CD4-positive, alpha-beta T cell (primary cell): ENCODE data around the gene UNC79. TPM values are rescaled to one million over a fixed set of nuclear protein-coding genes. Genes with fewer than 3 reads are reported as not detected.

ENCODE experiments used
- ATAC-seq: fragments of 200-7000 bp; cut with Tn5 transposase; one replicate; pipeline ENCODE4 v1.10.0; 2022; ENCODE audit warnings: mild to moderate bottlenecking; ENCODE audit not compliant: poor library complexity
- CTCF ChIA-PET: fragments of 350-600 bp; sonication (Branson Sonifier 250); formaldehyde crosslinking; loops from one replicate; lab custom pipeline; 2021; ENCODE audit warnings: antibody characterized with exemption, inconsistent platforms; lab: Charles Lee
- POLR2A ChIA-PET: fragments of 350-600 bp; sonication (Branson Sonifier 250); formaldehyde crosslinking; loops from one replicate; lab custom pipeline; 2021; ENCODE audit warnings: antibody characterized with exemption, inconsistent platforms; lab: Charles Lee
- DNase-seq, 14 experiments: peaks; one replicate each; pipeline ENCODE4 v3.0.0-alpha.2; 2013 to 2020; ENCODE audit warnings: mixed read lengths in 2 of 14
- H3K27ac ChIP-seq, 2 donors: one replicate each; pipeline versions ENCODE4 v1.5.1 to v1.7.0; 2013; ENCODE audit warnings: low read length in 2 of 2, low read depth in 1 of 2, mild to moderate bottlenecking in 1 of 2
- H3K27me3 ChIP-seq, 2 experiments: 1 replicate in 1 of 2; 2 replicates in 1 of 2; pipeline versions ENCODE4 v1.6.1 to v1.7.0; 2013; ENCODE audit warnings: low read length in 2 of 2, control low read depth in 1 of 2, mild to moderate bottlenecking in 1 of 2, moderate library complexity in 1 of 2; ENCODE audit not compliant: insufficient read depth in 2 of 2, control insufficient read depth in 1 of 2
- H3K36me3 ChIP-seq: one replicate; pipeline ENCODE4 v1.6.1; 2013; ENCODE audit warnings: low read length, control low read depth; ENCODE audit not compliant: insufficient read depth
- H3K4me1 ChIP-seq: one replicate; pipeline ENCODE4 v1.6.1; 2013; ENCODE audit warnings: low read length, control low read depth; ENCODE audit not compliant: insufficient read depth
- H3K4me3 ChIP-seq: one replicate; pipeline ENCODE4 v1.5.1; 2013; ENCODE audit warnings: mild to moderate bottlenecking, low read length, moderate library complexity
- H3K9me3 ChIP-seq, 2 experiments: 1 replicate in 1 of 2; 2 replicates in 1 of 2; pipeline versions ENCODE4 v1.6.1 to v1.7.0; 2013; ENCODE audit warnings: low read length in 2 of 2, mild to moderate bottlenecking in 2 of 2, control low read depth in 1 of 2, moderate library complexity in 1 of 2; ENCODE audit not compliant: control insufficient read depth in 1 of 2, insufficient read depth in 1 of 2
- H3K27ac Mint-ChIP-seq: one replicate; pipeline ENCODE4 v1.8.0; 2020; ENCODE audit warnings: mixed read lengths
- H3K27me3 Mint-ChIP-seq: one replicate; pipeline ENCODE4 v1.8.0; 2021; ENCODE audit warnings: mixed read lengths
- H3K36me3 Mint-ChIP-seq: one replicate; pipeline ENCODE4 v1.8.0; 2021; ENCODE audit warnings: low read depth, mixed read lengths
- H3K4me1 Mint-ChIP-seq: one replicate; pipeline ENCODE4 v1.8.0; 2021; ENCODE audit warnings: low read depth, mixed read lengths
- H3K4me3 Mint-ChIP-seq: one replicate; pipeline ENCODE4 v1.8.0; 2020; ENCODE audit warnings: mild to moderate bottlenecking, mixed read lengths
- H3K9me3 Mint-ChIP-seq: one replicate; pipeline ENCODE4 v1.8.0; 2020; ENCODE audit warnings: mixed read lengths
- CTCF ChIP-seq: fragments of 200-600 bp; IDR thresholded peaks from one replicate; pipeline ENCODE4 v1.8.0; 2022; ENCODE audit warnings: antibody characterized with exemption, mild to moderate bottlenecking
- intact Hi-C, 2 experiments: fragments of 100-400 bp; cut with DNase I in 1 of 2; cut with micrococcal nuclease in 1 of 2; formaldehyde crosslinking; loops; one replicate each; pipeline versions ENCODE4 v1.15.1 to v1.9.0; 2023 to 2025; cut with DNase I, micrococcal nuclease
- total RNA-seq, 174 experiments: library from RNA in 2 of 174; stranded (reverse) in 2 of 174; gene quantifications; one replicate each; pipeline ENCODE4 v1.2.3 and lab custom pipeline; 2021 to 2026

Gene UNC79
- total RNA-seq, 2 experiments from 2014 or later: not detected

- peaks cover 36% of the 10 kb centered on the region for H3K27me3 Mint-ChIP-seq
- peaks cover 0 to 2% of the 10 kb centered on the region in 2 experiments for H3K27me3 ChIP-seq
- ChIA-PET CTCF (no interaction called here), POLR2A (no interaction called here)
- no peaks in the 10 kb centered on the region for H3K9me3 Mint-ChIP-seq
- no peaks in the 10 kb centered on the region for H3K4me1 Mint-ChIP-seq
- no peak overlapping the region for H3K27ac Mint-ChIP-seq
- H3K36me3 Mint-ChIP-seq: no peaks in the 10 kb centered on the region
- no peak for ATAC-seq
- H3K27ac ChIP-seq: no peak overlapping the region
- DNase-seq: no peak
- no peak overlapping the region for H3K4me3 ChIP-seq
- no peak overlapping the region for H3K4me3 Mint-ChIP-seq
- no peaks in the 10 kb centered on the region for H3K36me3 ChIP-seq
- H3K9me3 ChIP-seq: no peaks in the 10 kb centered on the region
- TF ChIP-seq CTCF: no peak
- no peaks in the 10 kb centered on the region for H3K4me1 ChIP-seq
- intact Hi-C loops: no loop called here
Observed at GRCh38 chr14:93587330-93587729, 156.6 kb downstream of the UNC79 start.

- H3K4me3 Mint-ChIP-seq: no peak overlapping the region
- ATAC-seq (no peak), DNase-seq (no peak)
- Histone ChIP-seq H3K9me3 (no peaks in the 10 kb centered on the region), H3K4me1 (no peaks in the 10 kb centered on the region), H3K4me3 (no peak overlapping the region), H3K27ac (no peak overlapping the region), H3K27me3 (peaks cover 0 to 6% of the 10 kb centered on the region in 2 experiments), H3K36me3 (no peaks in the 10 kb centered on the region)
- H3K36me3 Mint-ChIP-seq: no peaks in the 10 kb centered on the region
- ChIA-PET POLR2A (no interaction called here), CTCF (no interaction called here)
- no peaks in the 10 kb centered on the region for H3K9me3 Mint-ChIP-seq
- no peak for TF ChIP-seq CTCF
- intact Hi-C loops: no loop called here
- peaks cover 37% of the 10 kb centered on the region for H3K27me3 Mint-ChIP-seq
- H3K27ac Mint-ChIP-seq: no peak overlapping the region
- H3K4me1 Mint-ChIP-seq: no peaks in the 10 kb centered on the region
Observed at GRCh38 chr14:93591506-93591905, 160.8 kb downstream of the UNC79 start.

- H3K4me1 ChIP-seq: no peaks in the 10 kb centered on the region
- DNase-seq (no peak), ATAC-seq (no peak)
- H3K27me3 ChIP-seq: peaks cover 0 to 6% of the 10 kb centered on the region in 2 experiments
- no peaks in the 10 kb centered on the region for H3K9me3 ChIP-seq
- POLR2A ChIA-PET: no interaction called here
- CTCF ChIA-PET: no interaction called here
- no peaks in the 10 kb centered on the region for H3K36me3 ChIP-seq
- no peak overlapping the region for H3K27ac Mint-ChIP-seq
- H3K36me3 Mint-ChIP-seq: no peaks in the 10 kb centered on the region
- H3K4me3 ChIP-seq: no peak overlapping the region
- H3K9me3 Mint-ChIP-seq: no peaks in the 10 kb centered on the region
- H3K27ac ChIP-seq: no peak overlapping the region
- intact Hi-C loops: no loop called here
- H3K27me3 Mint-ChIP-seq: peaks cover 31% of the 10 kb centered on the region
- no peak for TF ChIP-seq CTCF
- H3K4me3 Mint-ChIP-seq: no peak overlapping the region
- H3K4me1 Mint-ChIP-seq: no peaks in the 10 kb centered on the region
Observed at GRCh38 chr14:93592786-93593185, 162.0 kb downstream of the UNC79 start.
